ENCODE data around the gene PPP1R13B.

The PPP1R13B gene

GRCh38 chr14:103739793-103740501 lies 107.4 kb downstream of the PPP1R13B start:
- DNase-seq: peak; percentile 20

GRCh38 chr14:103739466-103739792 lies 107.9 kb downstream of the PPP1R13B start:
- peak; percentile 17 for DNase-seq

- DNase-seq: peak; percentile 34
Measured at GRCh38 chr14:103738701-103739451, 108.5 kb downstream of the PPP1R13B start.

- DNase-seq: no peak
Measured at GRCh38 chr14:103738166-103738565, 109.2 kb downstream of the PPP1R13B start.

- DNase-seq: peak; percentile 18
Measured at GRCh38 chr14:103737432-103738045, 109.8 kb downstream of the PPP1R13B start.

- DNase-seq: peak; percentile 31
Measured at GRCh38 chr14:103736546-103737431, 110.6 kb downstream of the PPP1R13B start.

- DNase-seq: peak; percentile 38
Measured at GRCh38 chr14:103735815-103736545, 111.4 kb downstream of the PPP1R13B start.

GRCh38 chr14:103735439-103735814 lies 111.9 kb downstream of the PPP1R13B start:
- DNase-seq: no peak

- no peak for DNase-seq
Measured at GRCh38 chr14:103735022-103735421, 112.4 kb downstream of the PPP1R13B start.

GRCh38 chr14:103734081-103734888 lies 113.1 kb downstream of the PPP1R13B start:
- no peak for DNase-seq

GRCh38 chr14:103733651-103734050 lies 113.7 kb downstream of the PPP1R13B start:
- no peak for DNase-seq

- no peak for DNase-seq
Measured at GRCh38 chr14:103732868-103733620, 114.3 kb downstream of the PPP1R13B start.

GRCh38 chr14:103731916-103732867 lies 115.2 kb downstream of the PPP1R13B start:
- DNase-seq: no peak

- DNase-seq: no peak
Measured at GRCh38 chr14:103731481-103731880, 115.9 kb downstream of the PPP1R13B start.

- no peak for DNase-seq
Measured at GRCh38 chr14:103730490-103731035, 116.8 kb downstream of the PPP1R13B start.

GRCh38 chr14:103729496-103730448 lies 117.6 kb downstream of the PPP1R13B start:
- no peak for DNase-seq

- no peak for DNase-seq
Measured at GRCh38 chr14:103728721-103729120, 118.7 kb downstream of the PPP1R13B start.

- DNase-seq: no peak
Measured at GRCh38 chr14:103728141-103728540, 119.2 kb downstream of the PPP1R13B start.

Data from right forelimb (tissue), 1 donor.